Ramos (cell line): Measurements from ENCODE around the gene C10orf53.

Experiments
- in situ Hi-C: fragments of 300-500 bp; cut with MboI; formaldehyde crosslinking; loops from one replicate; pipeline ENCODE4 v1.14.3; 2022; ENCODE audit warnings: low sequenced_read_pairs; ENCODE audit not compliant: unreplicated experiment

Gene C10orf53

DNA sequence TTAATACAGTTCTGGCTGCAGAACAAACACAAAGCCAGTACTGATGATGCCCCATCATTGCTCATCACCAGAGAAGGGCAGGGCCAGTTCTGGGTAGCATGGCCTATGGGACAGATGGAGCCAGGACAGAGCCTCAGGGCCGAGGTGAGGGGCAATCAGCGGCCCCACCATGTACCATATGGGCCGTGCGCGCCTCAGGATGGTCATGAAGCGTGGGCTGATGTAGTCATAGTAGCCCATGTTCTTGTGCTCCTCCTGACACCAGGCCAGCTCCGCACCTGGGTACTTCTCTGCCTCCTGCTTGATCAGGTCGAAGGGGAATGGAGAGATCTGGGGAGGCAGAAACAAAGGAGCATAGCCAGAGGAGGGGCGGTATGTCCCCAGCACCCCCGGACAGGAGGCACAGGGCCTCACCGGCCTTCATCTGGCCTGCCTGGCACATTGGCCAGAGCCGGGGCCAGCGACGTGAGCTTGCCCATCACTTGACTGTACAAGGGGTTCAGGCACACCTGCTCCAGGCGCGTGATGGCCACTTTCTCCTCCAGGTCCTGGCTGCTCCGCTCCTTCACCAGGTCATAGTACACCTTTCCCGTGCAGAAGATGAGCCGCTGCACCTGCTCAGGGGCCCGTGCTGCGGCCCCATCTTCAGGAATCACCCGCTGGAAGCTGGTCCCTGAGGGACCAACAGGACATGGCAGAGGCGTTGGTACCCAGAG is 56.6 kb downstream of the C10orf53 start:
- in situ Hi-C loops, result no loop called here

DNA sequence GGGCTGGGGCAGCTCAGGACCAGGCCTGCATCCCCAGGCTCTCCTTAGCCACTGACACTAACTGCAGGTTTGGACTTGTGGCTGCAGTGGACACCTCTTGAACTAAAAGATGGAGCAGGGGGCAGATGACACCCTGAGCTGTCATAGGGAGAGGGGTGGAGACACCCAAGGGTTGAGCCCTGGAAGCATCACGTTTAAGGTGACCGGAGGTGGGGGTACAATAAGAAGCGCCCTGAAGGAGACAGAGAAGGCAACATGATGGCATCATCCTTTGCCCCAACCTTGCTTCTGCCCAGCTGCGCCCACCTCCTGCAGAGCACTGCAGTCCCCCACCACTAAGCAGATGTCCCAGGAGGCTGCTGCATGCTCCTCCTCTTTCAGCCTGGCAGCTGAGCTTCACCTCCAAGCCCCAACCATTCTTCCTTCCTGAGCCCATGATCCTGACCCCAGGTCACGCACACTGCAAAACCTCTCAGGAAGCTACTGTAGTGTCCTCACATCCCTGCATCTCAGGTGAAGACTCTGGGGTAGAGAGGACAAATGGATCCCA is 57.2 kb downstream of the C10orf53 start:
- in situ Hi-C loops, result no loop called here

GRCh38 chr10:49737474-49738201 is 58.2 kb downstream of the C10orf53 start:
- in situ Hi-C loops, result no loop called here

DNA sequence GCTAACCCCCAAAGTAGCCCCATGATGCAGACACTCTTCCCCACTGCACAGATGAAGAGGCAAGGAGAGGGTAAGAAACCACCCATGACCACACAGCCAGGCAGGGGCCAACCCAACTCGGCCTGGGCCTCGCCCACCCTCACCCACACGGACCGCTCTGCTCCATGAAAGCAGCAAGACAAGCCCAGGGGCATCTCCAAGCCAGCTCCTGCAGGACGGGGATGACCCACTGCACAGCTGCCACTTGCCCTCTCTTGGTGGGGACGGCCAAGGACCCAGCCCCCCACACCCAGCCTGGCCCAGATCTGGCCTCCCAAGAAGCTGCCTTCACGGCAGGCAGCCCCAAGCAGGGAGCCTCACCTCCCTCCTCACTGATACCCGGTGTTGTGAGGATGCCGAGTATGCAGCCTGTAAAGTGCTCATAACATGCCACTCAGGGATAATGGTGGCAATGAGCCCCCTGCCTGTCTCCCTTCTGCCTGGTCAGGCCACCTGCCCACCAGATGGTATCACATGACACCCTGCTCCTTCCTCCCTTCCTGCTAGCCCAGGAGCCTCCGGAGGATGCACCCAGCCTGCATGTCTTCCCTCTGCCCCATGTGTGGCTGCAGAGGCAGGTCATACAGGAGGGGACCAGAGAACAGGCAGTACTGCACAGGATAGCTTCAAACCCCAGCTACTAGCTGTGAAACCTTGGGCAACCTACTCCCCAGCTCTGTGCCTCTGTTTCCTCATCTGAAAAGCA is 59.3 kb downstream of the C10orf53 start:
- in situ Hi-C loops, result no loop called here

- in situ Hi-C loops, result no loop called here
These were observed 60.0 kb downstream of the C10orf53 start for GRCh38 chr10:49739426-49739825.

DNA sequence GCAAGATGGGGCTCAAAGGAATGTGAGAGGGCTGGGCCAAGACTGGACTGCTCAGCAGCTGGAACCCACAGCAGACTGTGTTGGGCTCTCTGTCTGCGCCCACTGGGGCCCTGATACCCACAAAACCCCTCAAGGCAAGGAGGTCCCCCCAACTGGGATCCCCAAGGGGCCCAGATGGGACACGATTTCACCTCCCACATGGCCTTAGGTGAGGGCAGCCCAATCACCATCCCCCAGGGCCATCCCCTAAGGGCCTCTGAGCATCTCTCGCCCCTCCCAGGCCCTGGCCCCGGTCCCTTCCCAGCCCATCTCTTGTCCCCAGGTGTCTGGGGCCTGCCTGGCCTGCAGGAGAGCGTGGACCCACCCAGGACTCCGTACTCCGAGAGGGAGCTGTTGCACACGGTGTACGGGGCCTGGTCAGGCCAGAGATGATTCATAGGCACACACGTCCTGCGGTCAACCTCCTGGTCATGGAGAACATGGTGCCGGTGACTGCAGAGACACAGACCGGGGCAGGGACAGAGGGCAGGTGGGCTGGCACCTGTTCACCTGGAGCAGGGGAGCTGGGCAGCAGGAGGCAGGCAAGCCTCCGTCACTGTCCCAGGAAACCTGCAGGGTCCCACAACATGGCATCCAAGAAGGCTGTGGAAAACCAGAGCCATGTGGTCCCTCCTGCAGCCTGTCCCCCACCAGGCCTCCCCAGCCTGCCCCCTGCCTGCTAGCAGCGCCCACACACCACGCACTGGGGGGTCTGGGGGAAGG is 61.1 kb downstream of the C10orf53 start:
- in situ Hi-C loops, result no loop called here

DNA sequence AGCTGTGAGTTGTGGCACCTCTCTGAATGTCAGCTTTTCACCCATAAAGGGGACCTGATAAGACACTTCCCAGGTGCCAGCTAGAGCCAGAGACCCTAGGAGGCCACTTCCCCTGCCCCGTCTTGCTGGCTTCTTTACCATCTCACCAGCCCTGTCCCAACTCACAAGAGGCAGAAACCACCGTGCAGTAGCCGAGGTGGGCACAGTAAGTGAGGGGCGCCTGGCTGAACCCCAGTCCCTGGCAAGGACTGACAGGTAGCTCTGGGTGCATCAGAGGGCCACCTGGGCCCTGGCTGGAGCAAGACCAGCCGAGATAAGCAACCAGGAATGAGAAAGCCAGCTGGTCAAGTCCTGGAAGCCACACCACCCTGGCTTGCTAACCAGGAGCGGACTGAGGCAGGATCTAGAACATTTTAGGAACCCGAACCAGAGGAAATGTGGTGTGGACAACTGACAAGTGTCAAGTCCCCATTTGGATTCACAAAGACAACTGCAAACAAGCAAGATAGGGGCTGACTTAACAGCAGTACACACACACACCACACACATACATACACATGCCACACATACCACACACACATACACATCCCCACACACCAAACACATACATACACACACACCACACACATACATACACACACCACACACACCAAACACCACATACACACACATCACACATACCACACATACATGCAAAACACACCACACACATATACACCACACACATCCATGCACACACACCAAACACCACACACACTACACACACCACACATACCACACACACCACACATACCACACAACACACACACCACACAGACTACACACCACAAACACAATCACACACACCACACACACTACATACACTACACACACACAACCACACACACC is 61.9 kb downstream of the C10orf53 start:
- in situ Hi-C loops, result no loop called here

- in situ Hi-C loops, result no loop called here
These were observed 63.4 kb downstream of the C10orf53 start for GRCh38 chr10:49742683-49743463.

DNA sequence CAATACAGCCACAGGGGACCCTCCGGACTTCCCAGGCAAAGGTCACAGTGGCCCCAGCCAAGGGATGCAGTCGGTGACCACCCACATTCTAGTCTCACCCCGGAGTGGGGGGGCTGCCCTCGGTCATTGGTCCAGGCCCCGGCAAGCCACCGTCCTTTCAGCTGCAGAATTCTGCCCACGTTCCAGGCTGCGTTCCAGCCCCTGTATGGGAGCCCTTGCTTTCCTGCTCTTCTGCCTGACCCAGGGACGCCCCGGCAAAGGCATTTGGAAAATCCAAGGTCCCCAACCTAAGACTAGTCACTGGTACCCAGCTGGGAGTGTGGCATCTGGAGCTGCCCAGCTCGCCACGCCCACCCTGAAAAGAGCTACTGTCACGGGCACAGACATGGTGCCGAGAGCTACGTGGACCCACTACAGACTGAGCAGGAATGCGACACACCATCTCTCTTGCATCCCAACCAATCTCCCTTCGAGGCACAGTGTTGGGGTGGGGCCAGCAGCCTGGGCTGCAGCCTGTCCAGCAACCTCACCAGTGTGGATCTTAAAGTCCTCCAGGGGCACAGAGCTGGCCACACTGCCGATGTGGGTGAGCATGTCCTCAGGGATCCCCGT is 64.1 kb downstream of the C10orf53 start:
- in situ Hi-C loops, result no loop called here

DNA sequence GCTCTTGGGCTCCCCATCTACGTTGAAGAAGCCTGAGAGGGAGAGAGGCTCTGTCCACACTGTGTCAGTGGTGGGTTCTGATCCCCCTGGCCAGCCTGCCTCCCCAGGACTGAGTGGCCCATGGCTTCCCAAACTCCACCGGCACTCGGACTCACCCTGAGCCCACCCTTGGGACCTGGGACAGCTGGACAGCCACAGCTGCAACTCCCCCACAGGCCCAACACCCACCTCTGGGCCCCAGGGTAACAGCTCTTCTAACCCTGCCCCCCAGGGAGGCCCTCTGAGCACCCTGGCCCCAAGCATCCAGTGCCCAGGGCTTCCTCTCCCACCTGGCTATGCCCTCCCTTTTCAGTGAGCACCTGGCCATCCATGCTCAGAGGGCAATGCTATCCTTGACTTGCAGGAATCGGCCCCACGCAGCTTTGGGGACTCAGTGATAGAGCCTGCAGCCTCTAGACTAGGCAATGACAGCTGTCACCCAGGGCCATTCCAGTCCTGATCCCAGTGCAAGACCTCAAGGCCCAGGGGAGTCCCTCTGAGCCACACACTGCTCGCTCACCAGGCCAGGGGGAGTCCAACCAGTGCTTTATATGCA is 64.7 kb downstream of the C10orf53 start:
- in situ Hi-C loops, result no loop called here

DNA sequence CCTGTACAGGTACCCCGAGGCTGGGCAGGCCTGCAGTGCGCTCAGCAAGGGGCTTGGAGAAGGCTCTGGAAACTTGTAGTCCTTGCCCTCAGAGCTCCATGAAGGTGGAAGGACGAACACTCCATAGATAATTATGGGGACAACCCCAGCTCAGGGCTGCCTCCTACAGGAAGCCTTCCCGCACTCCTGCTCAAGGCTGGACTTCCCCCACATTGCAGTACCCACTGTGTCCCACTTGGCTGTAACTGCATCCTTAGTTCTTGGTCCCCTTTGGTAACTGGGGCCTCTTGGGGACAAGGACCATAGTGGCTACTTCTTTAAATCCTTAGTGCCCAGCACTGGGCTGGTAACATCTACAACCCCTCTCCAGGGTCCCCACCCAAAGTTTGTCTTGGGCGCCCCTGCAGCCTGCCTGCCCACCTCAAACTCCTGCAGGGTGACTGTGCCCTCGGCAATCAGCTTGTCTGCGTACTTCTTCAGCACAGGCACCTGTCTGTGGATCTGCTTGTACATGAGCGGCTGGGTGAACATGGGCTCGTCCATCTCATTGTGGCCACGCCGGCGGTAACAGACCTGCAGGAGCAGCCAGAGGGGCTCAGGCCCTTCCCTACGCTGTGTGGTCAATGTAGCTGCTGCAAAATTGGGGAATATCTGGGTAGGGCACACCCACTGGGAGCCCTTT is 65.6 kb downstream of the C10orf53 start:
- in situ Hi-C loops, result no loop called here

- in situ Hi-C loops, result no loop called here
These were observed 66.3 kb downstream of the C10orf53 start for GRCh38 chr10:49745756-49746155.

GRCh38 chr10:49746626-49747302 is 67.3 kb downstream of the C10orf53 start:
- in situ Hi-C loops, result no loop called here
